ENCODE measurements around the gene NEDD9.
A peak's percentile ranks its signal among the peaks of the same experiment; 100 is the strongest.

NEDD9 gene

GRCh38 chr6:11253594-11253993 lies 21.1 kb upstream of the NEDD9 start:
- Histone ChIP-seq H3K4me1 (ENCODE audit: control insufficient read depth, insufficient read depth, low read length) (peaks cover 7% of the 10 kb centered on the region), H3K27ac (ENCODE audit: extremely low read depth, low read depth, low read length) (no peak overlapping the region), H3K9me3 (ENCODE audit: control insufficient read depth, insufficient read depth, low read depth, low read length) (no peaks in the 10 kb centered on the region), H3K36me3 (ENCODE audit: control insufficient read depth in 2 of 2, insufficient read depth in 1 of 2, low read length in 2 of 2) (no peaks in the 10 kb centered on the region), H3K4me3 (ENCODE audit: low read depth, low read length) (no peak overlapping the region)
- POLR2A ChIA-PET = interaction anchor here (0.6 kb wide), 1 partner anchor 69 kb away, joined by 5 read pairs; no protein-coding TSS in a partner anchor
- CTCF ChIA-PET = interaction anchor here (1.1 kb wide), 1 partner anchor 21 kb away, joined by 3 read pairs; the partner anchor contains the start of gene NEDD9
- TF ChIP-seq ZNF280C (tag by site-specific recombination; IDR thresholded peaks at IDR 0.05) = no peak
- no peak for TF ChIP-seq ZNF112 (tag by site-specific recombination; IDR thresholded peaks at IDR 0.05)
- no peak for TF ChIP-seq ZNF596 (tag by site-specific recombination; IDR thresholded peaks at IDR 0.05)
- no peak for TF ChIP-seq ZNF223 (tag by site-specific recombination; IDR thresholded peaks at IDR 0.05)
- TF ChIP-seq ZNF132 (tag by site-specific recombination; IDR thresholded peaks at IDR 0.05; ENCODE audit: borderline replicate concordance) = no peak
- TF ChIP-seq ZNF548 (tag by site-specific recombination; IDR thresholded peaks at IDR 0.05) = no peak
- no peak for TF ChIP-seq ZNF560 (tag by site-specific recombination; IDR thresholded peaks at IDR 0.05; ENCODE audit: borderline replicate concordance)
- TF ChIP-seq EGR2 (tag by site-specific recombination; IDR thresholded peaks at IDR 0.05; ENCODE audit: low read depth) = no peak
- no peak for TF ChIP-seq ZSCAN4 (tag by site-specific recombination; IDR thresholded peaks at IDR 0.05)

- Histone ChIP-seq H3K4me3 (ENCODE audit: low read depth, low read length) (no peak overlapping the region), H3K9me3 (ENCODE audit: control insufficient read depth, insufficient read depth, low read depth, low read length) (no peaks in the 10 kb centered on the region), H3K4me1 (ENCODE audit: control insufficient read depth, insufficient read depth, low read length) (peaks cover 5% of the 10 kb centered on the region), H3K36me3 (ENCODE audit: control insufficient read depth in 2 of 2, insufficient read depth in 1 of 2, low read length in 2 of 2) (no peaks in the 10 kb centered on the region), H3K27ac (ENCODE audit: extremely low read depth, low read depth, low read length) (no peak overlapping the region)
- TF ChIP-seq KLF8 (tag by site-specific recombination; IDR thresholded peaks at IDR 0.05) = no peak
- TF ChIP-seq ZNF398 (tag by site-specific recombination; IDR thresholded peaks at IDR 0.05) = peak; percentile 43
- ChIA-PET CTCF (interaction anchor here (0.6 to 1.3 kb wide), 4 partner anchors 13 to 246 kb away, joined by 3 to 6 read pairs (median 3); no protein-coding TSS in a partner anchor), POLR2A (interaction anchor here (0.8 to 1.4 kb wide), 5 partner anchors 11 to 44 kb away, joined by 3 to 8 read pairs (median 3); partner anchors contain the start of gene NEDD9)
These were observed 19.3 kb upstream of the NEDD9 start for GRCh38 chr6:11251553-11252360.

- CTCF ChIA-PET = no interaction called here
- no peak overlapping the region for H3K27ac ChIP-seq (ENCODE audit: extremely low read depth, low read depth, low read length)
- no peak for TF ChIP-seq PRDM1 (tag by site-specific recombination; IDR thresholded peaks at IDR 0.05)
- TF ChIP-seq ZNF2 (tag by site-specific recombination; IDR thresholded peaks at IDR 0.05) = no peak
- no peak for TF ChIP-seq ZNF335 (tag by site-specific recombination; conservative IDR thresholded peaks at IDR 0.05)
- no peak for TF ChIP-seq ZNF660 (tag by site-specific recombination; IDR thresholded peaks at IDR 0.05)
- no peak for TF ChIP-seq MYNN (tag by site-specific recombination; IDR thresholded peaks at IDR 0.05; ENCODE audit: borderline replicate concordance)
- no peak for TF ChIP-seq ZBTB49 (tag by site-specific recombination; IDR thresholded peaks at IDR 0.05; ENCODE audit: low read depth)
- TF ChIP-seq ZNF488 (tag by site-specific recombination; IDR thresholded peaks at IDR 0.05) = no peak
- no peak for TF ChIP-seq ZNF48 (tag by site-specific recombination; IDR thresholded peaks at IDR 0.05)
- no peak for TF ChIP-seq MZF1 (tag by site-specific recombination; IDR thresholded peaks at IDR 0.05; ENCODE audit: borderline replicate concordance)
- no peak for TF ChIP-seq ZBTB7A (tag by site-specific recombination; IDR thresholded peaks at IDR 0.05; ENCODE audit: low read depth)
- TF ChIP-seq ZFP37 (tag by site-specific recombination; IDR thresholded peaks at IDR 0.05) = no peak
- H3K4me1 ChIP-seq (ENCODE audit: control insufficient read depth, insufficient read depth, low read length) = peaks cover 5% of the 10 kb centered on the region
- no peak overlapping the region for H3K4me3 ChIP-seq (ENCODE audit: low read depth, low read length)
- no peaks in the 10 kb centered on the region for H3K36me3 ChIP-seq (ENCODE audit: control insufficient read depth in 2 of 2, insufficient read depth in 1 of 2, low read length in 2 of 2)
- no peaks in the 10 kb centered on the region for H3K9me3 ChIP-seq (ENCODE audit: control insufficient read depth, insufficient read depth, low read depth, low read length)
- POLR2A ChIA-PET = no interaction called here
These were observed 17.6 kb upstream of the NEDD9 start for GRCh38 chr6:11250108-11250507.
